GM18517 (cell line): ENCODE data around the gene NAV2.
A peak's percentile ranks its signal among the peaks of the same experiment; 100 is the strongest.

Source experiments
- ATAC-seq: cut with Tn5 transposase; IDR thresholded peaks from one replicate; pipeline ENCODE4 v1.9.1; 2021; ENCODE audit warnings: mild to moderate bottlenecking, moderate library complexity; ENCODE audit not compliant: unreplicated experiment

Gene NAV2, protein sequence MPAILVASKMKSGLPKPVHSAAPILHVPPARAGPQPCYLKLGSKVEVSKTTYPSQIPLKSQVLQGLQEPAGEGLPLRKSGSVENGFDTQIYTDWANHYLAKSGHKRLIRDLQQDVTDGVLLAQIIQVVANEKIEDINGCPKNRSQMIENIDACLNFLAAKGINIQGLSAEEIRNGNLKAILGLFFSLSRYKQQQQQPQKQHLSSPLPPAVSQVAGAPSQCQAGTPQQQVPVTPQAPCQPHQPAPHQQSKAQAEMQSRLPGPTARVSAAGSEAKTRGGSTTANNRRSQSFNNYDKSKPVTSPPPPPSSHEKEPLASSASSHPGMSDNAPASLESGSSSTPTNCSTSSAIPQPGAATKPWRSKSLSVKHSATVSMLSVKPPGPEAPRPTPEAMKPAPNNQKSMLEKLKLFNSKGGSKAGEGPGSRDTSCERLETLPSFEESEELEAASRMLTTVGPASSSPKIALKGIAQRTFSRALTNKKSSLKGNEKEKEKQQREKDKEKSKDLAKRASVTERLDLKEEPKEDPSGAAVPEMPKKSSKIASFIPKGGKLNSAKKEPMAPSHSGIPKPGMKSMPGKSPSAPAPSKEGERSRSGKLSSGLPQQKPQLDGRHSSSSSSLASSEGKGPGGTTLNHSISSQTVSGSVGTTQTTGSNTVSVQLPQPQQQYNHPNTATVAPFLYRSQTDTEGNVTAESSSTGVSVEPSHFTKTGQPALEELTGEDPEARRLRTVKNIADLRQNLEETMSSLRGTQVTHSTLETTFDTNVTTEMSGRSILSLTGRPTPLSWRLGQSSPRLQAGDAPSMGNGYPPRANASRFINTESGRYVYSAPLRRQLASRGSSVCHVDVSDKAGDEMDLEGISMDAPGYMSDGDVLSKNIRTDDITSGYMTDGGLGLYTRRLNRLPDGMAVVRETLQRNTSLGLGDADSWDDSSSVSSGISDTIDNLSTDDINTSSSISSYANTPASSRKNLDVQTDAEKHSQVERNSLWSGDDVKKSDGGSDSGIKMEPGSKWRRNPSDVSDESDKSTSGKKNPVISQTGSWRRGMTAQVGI (N-terminal part only)

DNA sequence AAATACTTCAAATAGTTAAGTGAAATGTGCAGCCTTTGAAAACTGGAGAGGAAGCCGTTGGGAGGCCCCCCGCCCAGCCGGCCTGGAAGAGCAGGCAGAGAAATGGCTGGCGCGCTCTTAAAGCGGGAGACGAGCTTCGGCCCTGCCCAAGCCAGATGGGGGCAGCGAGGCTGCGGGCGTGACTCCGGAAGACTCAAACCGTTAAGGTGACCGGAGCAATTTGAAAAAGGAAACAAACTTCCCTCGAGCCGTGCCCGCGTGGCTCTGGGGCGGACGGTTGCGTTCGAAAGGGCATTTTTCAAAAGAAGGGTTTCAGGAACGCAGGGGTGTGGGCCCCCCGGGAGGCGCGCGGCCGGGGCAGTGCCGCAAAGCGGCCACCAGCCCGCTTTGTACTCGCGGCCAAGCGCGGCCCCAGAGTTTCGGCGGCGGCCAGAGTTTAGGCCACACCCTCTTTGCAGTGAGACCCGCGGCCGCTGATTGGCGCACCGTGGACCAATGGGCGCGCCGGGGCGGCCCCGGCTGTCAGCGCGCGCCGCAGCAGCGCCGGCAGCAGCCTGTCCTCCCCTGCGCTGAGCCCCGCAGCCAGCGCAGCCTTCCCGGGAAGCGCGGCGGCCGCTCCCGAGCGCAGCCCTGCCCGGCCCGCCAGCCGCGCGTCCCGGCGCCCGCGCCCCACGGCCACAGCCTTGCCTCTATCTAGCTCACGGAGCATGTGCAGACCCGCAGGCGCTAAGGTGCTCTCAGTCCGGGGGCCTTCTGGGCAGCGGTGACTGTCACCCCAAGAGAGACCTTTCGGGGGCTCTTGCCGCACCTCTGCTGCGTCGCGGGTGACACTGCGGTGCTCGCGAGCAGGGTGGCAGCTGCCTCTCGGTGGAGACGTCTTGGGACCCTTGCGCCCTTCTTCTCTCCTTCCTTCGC, at the start of gene NAV2:
TSS of gene NAV2 (plus strand) at position 557 of the 915 bp plus-strand sequence. CDS start 859 bp downstream, outside the sequence.
- peak; percentile 96 for ATAC-seq

DNA sequence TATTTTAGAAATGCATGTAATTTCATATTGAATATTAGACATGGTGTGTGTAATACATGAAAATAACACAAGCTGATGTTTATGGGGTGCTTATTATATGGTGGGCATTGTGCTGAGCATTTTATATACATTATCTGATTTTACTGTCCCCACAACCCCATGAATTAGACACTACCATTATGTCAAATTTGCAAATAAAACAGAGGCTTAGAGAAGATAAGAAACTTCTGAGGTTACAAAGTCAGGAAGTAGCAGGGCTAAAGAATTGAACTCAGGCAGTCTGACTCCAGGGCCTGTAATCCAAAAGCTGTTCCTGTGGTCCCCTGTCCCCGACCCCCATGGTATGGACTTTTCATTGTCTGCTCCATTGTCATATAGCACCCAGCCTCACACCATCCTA, 49.4 kb upstream of the NAV2 start:
- ATAC-seq: no peak

DNA sequence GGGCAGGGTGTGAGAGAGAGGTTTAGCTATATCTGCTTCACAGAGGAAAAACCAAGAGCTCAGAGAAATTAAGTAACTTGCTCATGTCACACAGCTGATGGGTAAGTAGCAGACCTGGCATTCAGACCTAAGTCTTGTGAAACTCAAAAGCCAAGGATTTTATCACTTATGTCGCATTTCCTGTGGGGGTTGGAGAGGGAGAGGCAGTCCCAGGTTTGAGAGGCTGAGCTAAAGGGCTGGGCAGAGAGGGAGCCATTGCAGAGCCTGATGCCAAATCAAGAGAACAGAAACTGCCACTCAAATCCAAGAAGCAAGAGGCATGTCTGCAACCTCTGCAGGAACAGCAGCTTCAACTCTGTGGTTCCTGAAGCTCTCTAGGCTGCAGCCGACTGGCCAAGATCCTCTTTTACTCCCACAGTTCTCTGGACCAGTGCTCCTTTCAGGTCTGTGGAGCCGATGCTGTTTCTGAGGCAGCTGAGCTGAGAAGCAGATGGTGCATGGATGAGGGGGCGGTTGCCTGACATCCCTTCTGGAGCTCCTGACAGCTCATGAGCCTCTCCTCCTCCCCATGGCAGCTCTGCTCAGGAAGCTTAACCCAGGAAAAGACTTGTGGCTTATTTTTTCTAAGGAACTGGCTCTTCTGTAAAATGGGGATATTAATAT, 47.6 kb upstream of the NAV2 start:
- no peak for ATAC-seq

DNA sequence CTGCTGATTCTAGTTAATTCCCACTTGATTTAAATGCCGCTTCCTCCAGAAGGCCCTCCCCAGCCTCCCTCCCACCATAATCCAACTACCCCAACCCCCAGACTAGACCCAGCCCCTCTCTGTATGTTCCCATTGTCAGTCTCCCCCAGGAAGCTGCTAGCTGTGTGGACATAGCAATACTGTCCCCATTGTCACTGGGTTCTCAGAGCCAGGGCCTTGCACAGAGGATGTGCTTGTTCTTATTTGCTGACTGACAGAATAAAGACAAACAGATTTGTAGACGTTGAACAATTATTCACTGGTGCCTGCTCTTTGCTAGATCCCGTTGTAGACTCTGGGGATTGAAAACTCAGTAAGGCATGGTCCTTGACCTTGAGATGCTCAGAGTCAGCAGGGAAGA, 45.7 kb upstream of the NAV2 start:
- no peak for ATAC-seq

DNA sequence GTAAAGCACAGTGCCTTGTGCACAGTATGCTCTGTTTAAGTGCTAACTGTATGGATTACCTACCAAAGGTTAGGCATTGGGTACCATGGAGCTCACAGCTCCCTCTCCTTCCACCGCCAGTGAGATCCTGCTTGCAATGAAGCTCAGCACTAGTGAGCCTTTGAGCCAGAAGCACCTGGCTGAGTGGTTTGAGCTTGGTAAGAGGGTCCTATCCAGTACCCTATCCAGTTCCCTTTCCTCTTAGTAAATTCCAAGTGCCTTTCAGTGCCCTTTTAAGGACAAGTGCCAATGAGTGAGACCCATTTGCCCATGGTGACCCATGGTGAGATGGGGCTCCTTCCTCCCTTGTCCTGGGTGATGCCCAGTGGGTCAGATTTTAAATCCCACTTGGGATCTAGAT, 43.1 kb upstream of the NAV2 start:
- no peak for ATAC-seq

DNA sequence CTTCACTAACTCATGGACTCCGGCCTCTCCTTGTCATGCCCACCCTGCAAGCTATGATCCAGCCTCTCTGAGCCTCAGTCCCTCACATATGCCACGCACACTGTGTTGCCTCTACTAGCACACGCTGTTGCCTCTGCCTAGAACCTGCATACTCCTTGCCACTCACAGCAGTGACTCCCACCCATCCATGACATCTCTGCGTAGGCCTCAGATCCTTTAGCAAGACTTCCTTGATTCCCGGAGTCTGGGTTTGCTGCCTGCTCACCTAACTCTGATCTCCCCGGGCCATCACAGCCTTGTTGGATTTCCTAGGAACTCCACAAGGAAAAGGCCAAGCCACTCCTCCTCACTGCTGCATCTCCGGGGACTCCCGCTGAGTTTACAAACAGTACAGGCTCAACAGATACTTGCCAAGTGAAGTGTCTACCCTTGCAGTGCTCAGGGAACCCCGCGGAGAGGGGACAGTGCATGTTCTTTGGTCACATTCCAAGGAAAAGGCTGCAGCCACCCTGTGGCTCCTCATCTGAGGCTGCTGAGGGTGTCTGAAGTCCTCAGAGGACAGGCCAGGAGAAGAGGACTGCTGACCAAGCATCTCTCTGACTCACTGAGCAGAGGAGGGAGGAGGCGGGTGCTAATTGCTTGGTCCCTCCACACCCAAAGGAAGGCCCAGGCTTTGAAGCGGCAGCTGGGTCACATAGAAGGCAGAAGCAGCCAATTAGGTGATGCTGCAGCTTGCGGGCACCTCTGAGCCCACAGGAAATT, 42.4 kb upstream of the NAV2 start:
- ATAC-seq: no peak

DNA sequence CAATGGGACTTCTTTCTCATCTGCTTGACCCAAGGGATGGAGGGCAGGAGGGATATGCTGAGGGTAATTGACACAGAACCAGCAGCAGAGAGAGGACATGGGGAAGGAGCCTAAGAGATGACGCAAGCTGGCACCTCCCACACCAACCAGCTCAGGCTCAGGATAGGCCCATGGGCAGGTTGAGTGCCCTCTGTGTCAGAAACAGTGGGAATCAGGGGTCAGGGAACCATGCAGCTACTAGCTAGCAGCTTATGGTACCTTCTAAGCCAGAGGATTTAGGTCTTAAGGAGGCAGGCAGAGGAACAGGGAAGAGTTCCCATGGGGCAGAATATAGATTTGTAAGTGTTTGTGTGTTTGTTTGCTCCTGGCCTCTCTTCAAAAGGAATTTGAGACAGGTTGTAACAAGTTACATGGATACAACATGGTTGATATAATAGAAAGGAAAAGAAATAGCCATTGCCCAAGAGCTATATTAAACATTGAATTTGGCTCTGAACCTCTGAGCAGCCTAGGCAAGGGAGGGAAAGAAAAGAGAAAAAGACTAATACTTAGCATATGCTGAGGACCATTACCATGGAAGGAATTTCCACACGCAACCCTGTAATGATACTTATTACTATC, 39.9 kb upstream of the NAV2 start:
- no peak for ATAC-seq

DNA sequence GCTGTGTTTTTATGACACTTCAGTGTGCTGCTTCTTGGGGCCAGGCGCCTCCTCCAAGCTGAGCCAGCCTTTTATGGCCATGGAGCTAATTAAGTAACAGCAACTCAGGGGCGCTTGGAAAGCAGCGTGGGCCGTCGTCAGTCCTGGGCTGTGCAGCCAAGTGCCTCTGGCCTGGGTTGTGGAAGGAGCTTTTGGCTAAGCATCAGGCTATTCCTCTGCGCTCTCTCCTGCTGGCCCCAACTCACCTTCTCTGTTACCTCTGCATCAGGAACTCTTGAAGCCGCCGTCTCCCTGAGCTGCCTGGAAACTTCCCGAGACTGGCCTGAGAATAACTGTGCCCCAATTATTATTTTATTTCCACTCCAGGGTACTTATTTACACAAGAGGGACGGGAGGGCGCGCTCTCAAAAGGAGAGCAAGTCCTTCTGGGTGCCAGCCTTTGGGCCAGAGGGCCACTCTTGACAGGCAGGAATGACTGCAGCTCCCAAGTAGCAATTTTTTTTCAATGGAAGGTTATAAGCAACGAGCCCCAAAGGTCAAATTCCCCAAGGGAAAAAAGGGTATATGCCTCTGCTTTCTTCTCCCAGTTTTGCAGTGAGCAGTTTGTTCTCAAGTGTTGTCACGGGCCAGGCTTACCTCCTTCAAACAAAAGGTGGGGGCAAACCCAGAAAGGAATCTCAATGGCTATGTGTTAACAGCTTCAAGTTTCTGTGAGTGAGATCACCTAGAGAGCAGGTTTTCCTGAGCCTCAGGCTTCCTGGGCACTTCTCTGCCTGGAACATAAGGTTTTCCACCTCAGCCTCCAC, 38.5 kb upstream of the NAV2 start:
- no peak for ATAC-seq

DNA sequence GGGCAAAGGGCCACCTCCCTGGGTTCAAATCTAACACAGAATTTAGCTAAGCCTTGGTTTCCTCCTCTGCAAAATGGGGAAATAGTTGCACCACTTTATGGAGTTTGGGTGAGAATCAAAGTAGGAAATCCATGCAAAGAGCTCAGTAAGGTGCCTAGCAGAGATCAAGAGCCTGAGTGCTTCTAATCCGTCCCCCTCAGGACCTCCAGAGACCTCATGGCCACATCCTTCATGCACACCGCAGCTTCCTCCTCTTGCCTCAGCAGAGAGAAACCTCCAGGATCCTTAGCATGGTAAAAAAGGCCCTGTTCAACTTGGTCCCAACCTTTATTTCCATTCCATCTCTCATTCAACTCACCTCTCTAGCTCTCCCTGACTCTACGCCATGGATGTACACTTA, 37.8 kb upstream of the NAV2 start:
- no peak for ATAC-seq

DNA sequence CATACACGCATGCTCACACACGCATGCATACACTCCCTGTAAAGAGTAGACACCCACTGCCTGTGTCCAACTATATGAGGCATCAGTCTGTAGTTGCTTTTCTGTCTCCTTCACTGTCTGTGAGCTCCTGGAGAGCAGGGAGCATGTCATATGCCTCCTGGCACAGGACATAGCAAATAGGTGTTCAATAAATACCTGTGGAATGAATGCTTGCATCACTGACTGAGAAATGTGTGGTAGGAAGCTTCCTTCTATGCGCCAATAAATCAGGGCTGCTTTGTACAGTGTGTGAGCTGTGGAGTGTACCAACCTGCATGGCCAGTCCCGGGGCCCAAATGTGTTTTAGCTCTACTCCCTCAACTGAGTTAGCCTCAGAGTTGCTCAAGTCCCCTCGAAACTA, 37.2 kb upstream of the NAV2 start:
- no peak for ATAC-seq

DNA sequence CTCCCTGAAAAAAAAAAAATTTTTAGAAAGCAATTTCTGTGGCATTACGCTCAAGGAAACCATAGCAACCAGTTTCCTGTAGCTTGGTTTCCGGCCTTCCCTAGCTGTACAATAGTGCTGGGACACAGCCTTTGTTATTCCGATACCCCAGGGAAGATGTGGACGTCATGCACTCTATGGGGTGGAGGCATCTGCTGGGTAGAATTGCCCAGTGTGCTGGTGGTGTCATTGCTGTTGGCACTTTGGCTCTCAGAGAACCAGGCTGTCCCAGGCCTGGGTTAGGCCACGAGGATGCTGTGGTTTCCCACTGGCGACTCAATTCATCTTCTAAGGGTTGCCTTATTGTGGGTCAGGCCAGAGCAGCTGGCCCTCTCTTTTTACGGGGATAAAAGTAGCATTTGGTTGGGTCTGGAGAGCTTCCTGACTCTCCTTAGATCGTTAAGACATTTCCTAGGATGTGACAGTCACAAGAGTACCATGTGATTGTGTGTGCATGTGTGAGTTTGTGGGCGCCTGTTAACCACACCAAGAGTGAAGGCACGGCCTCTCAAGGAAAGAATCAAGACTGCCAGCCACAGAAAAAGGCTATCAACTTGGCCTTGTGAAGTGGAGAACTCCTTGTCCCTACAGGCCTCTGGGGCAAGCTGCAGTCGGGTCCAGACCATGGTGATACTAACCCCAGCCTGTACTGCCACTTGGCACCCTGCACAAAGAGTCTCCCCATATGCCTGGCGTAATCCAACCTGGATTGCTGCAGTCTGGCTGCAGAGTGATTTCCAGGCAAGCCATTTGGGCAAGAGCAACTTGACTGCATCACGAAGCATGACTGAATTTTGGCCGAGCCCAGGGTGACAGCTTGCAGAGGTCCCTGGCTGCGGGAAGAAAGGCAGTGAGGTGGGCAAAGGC, 35.9 kb upstream of the NAV2 start:
- ATAC-seq: no peak

DNA sequence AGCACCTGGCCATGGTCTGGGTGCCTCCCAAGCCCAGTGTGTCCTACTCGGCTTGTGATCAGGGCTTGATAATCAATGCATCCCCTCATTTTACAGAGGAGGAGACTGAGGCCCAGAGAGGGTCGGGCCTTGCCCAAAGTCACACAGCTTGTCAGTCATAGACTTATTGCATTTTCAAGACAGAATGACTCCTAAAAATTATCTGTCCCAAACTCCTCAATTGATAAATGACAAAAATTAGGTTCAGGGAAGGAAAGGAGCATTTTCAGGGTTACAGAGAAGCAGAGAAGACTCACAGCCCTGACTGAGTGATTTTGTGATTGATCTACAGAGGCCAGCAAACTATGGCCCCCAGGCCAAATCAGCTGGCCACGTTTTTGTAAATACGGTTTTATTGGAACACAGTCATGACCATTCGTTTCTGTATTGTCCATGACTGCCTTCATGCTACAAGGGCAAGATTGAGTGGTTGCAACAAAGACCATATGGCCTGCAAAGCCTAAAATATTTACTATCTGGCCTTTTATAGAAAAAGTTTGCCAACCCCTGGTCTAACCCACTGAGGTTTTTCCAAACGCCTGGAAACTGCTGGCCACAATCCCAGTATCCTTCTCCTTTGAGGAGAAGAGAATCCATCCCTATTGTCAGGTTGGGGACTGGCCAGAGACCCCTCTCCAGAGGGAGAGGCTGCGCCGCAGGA, 35.1 kb upstream of the NAV2 start:
- ATAC-seq: no peak

DNA sequence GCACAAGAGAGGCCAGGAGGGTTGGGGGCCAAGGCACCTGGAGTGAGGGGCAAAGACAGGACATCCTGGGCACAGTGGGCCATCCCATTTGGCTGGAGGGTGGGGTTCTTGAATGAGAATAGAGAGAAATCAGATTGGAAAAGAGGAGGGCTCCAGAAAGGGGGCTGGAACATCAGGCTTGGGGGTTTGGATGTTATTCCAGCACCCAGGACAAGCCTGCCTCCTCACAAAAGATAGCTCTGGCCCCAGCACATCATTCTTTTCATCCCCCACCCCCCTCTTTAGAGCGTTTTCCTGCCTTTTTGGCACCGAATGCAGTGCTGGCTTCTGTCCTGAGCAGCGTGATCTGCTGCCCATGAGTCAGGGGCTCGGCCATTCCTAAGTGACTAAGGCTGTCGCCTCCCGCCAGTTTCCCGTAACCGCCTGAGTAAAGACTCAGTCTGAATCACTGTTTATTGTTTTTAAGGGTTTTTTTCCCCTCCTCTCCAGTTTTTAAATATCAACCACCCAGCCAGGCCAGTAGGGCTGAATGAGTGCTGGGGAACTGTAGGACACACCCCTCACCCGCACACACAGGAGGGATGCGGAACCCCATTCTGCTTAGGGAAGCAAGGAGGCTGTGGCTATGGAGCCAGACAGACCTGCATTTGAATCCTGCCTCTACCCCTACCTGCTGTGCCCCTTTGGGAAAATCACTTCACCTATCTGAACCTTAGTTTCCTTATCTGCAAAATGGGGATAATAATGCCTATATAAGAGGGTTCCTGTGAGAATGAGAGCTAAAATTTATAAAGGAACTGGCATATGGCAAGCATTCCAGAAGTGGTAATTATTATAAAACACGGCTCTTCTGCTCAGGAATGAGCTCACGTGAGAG, 32.4 kb upstream of the NAV2 start:
- ATAC-seq: no peak

DNA sequence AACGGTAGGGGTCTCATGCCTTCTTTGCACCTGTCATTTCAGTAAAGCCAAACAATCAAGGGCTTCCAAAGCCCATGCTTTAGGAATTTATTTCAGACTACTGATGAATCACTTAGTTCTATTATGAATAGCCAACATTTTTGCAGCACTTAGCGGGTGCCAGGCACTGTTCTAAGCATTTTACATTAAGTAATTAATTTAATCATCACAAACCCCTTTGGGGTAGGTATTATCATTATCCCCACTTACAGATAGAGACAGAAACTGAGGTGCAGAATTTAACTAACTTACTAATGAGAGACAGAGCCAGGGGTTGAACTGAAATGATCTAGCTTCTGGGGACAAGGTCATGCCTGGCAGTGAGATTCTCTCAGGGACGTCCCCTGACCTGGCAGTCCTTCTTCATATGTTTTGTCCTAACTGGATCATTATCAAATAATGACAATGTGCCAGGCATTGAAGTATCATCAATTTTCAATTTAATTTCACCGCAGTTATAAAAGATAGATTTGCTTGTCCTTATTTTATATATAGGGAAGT, 31.7 kb upstream of the NAV2 start:
- ATAC-seq: no peak

DNA sequence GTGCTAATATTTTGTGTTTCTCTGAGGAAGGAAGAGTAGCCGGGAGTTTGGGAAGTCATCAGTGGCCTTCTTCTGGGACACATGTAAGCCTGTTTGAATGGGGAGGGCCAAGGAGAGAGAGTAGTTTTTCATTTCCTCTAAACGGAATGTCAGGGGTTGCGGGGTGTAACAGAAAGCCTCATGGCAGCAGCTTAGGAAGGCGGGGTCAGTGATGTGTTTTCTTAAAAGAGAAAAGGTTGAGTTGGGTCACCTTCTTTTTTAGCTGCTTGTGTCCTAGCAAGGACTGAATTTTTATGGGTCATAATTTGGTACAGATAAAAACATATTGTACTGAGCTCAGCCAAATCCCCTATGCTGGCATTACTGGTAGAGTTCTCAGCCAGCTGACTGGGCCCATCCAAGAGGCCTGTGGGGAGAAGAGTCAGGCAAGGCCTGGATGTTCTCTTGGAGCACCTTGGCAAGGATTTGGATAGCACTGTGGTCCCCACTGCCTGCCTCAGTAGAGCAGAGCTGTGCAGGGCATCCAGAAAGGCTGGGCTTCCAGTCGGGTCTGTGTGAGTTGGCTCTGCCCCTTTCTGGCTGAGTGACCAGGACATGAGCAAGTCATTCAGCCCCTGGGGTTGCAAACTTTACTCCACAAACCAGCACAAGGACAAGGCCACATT, 29.4 kb upstream of the NAV2 start:
- no peak for ATAC-seq
